Lung (tissue), 12 donors: Measurements from ENCODE around the gene ANKLE1. TPM values are rescaled to one million over a fixed set of nuclear protein-coding genes. Genes with fewer than 3 reads are reported as not detected.
A peak's percentile ranks its signal among the peaks of the same experiment; 100 is the strongest.

Experiments
- ATAC-seq: fragments of 200-7000 bp; cut with Tn5 transposase; one replicate; pipeline ENCODE4 v1.9.1; 2020; ENCODE audit warnings: moderate number of reproducible peaks; ENCODE audit not compliant: insufficient read depth, low FRiP score
- DNase-seq, 3 donors: peaks; one replicate each; pipeline ENCODE4 v3.0.0-alpha.2; 2013 to 2017
- H3K27ac ChIP-seq, 2 donors: one replicate each; pipeline ENCODE4 v1.5.1; 2013; ENCODE audit warnings: mild to moderate bottlenecking in 2 of 2, moderate library complexity in 2 of 2, control low read depth in 1 of 2, inconsistent platforms in 1 of 2, low read depth in 1 of 2, low read length in 1 of 2
- H3K27me3 ChIP-seq, 3 donors: one replicate each; pipeline ENCODE4 v1.5.1; 2013; ENCODE audit warnings: low read length in 2 of 3; ENCODE audit not compliant: control insufficient read depth in 3 of 3, insufficient read depth in 3 of 3
- H3K36me3 ChIP-seq, 4 donors: one replicate each; pipeline ENCODE4 v1.5.1; 2013; ENCODE audit warnings: low read length in 4 of 4, mild to moderate bottlenecking in 1 of 4, moderate library complexity in 1 of 4; ENCODE audit not compliant: control insufficient read depth in 4 of 4, insufficient read depth in 4 of 4
- H3K4me1 ChIP-seq, 5 donors: one replicate each; pipeline ENCODE4 v1.5.1; 2013; ENCODE audit warnings: low read length in 5 of 5, mild to moderate bottlenecking in 2 of 5, moderate library complexity in 1 of 5; ENCODE audit not compliant: control insufficient read depth in 5 of 5, insufficient read depth in 5 of 5
- H3K4me3 ChIP-seq: one replicate; pipeline ENCODE4 v1.5.1; 2013; ENCODE audit warnings: mild to moderate bottlenecking, control low read depth, moderate library complexity
- H3K9ac ChIP-seq, 2 donors: one replicate each; pipeline ENCODE4 v1.5.1; 2013; ENCODE audit warnings: low read length in 2 of 2, control low read depth in 1 of 2; ENCODE audit not compliant: insufficient read depth in 1 of 2
- H3K9me3 ChIP-seq, 4 donors: one replicate each; pipeline ENCODE4 v1.5.1; 2013; ENCODE audit warnings: low read length in 3 of 4, mild to moderate bottlenecking in 1 of 4, moderate library complexity in 1 of 4; ENCODE audit not compliant: control insufficient read depth in 4 of 4, insufficient read depth in 3 of 4
- CTCF ChIP-seq: IDR thresholded peaks from 2 replicates; pipeline ENCODE4 v1.5.1; 2012; ENCODE audit warnings: mild to moderate bottlenecking; ENCODE audit errors: control extremely low read depth, extremely low read depth
- WGBS, 2 donors: extraction: QIAGEN DNeasy Blood & Tissue Kit; methylation state at CpG; one replicate each; pipeline ENCODE4 v1.1.7; 2013; 5-methylcytosine and 5-hydroxymethylcytosine counted together
- polyA plus RNA-seq, 2 donors: library from polyadenylated mRNA; stranded (reverse); fragments of 200-250 nt; gene quantifications; one replicate each; pipeline ENCODE4 v1.2.1, GENCODE V29; 2013
- total RNA-seq, 2 donors: library from RNA; depleted of rRNA in 1 of 2; stranded (reverse); fragments of >200 nt in 1 of 2; gene quantifications; one replicate each; pipeline ENCODE4 v1.2.1, GENCODE V29; 2014 to 2021
- donor health status: control.
- donor health status: control.
- donor health status: Bipolar disorder and iron deficiency.
- donor health status: healthy.
- donor health status: DM: yes; HTN: yes; CAD: no.

ANKLE1 gene
- total and polyA plus RNA-seq, 4 donors: 0.43 to 1.6 (median 1.0) TPM

GRCh38 chr19:17311455-17312188 lies 29.9 kb downstream of the ANKLE1 start:
- Histone ChIP-seq H3K36me3 (peaks cover 11 to 31% (median 12%) of the 10 kb centered on the region in 4 donors), H3K9me3 (no peaks in the 10 kb centered on the region), H3K4me1 (peaks cover 0 to 10% (median 6%) of the 10 kb centered on the region in 5 donors), H3K4me3 (no peak overlapping the region), H3K27me3 (no peaks in the 10 kb centered on the region), H3K9ac (no peak overlapping the region), H3K27ac (peak overlapping the region in 1 of 2 donors; percentile 17)
- 72 to 80% methylated on average over 11 of the region's 11 CpGs for WGBS, 2 donors
- DNase-seq: no peak
- no peak for TF ChIP-seq CTCF
- ATAC-seq: no peak

- Histone ChIP-seq H3K27ac (peak overlapping the region in 1 of 2 donors; percentile 6), H3K36me3 (peaks cover 11 to 31% (median 12%) of the 10 kb centered on the region in 4 donors), H3K4me1 (peaks cover 0 to 8% (median 6%) of the 10 kb centered on the region in 5 donors), H3K9ac (no peak overlapping the region), H3K27me3 (no peaks in the 10 kb centered on the region), H3K4me3 (no peak overlapping the region), H3K9me3 (no peaks in the 10 kb centered on the region)
- ATAC-seq (no peak), DNase-seq (no peak)
- 79 to 94% methylated on average over 20 of the region's 20 CpGs for WGBS, 2 donors
- no peak for TF ChIP-seq CTCF
These were observed 30.8 kb downstream of the ANKLE1 start for GRCh38 chr19:17312189-17313113.

GRCh38 chr19:17314007-17314593 lies 32.4 kb downstream of the ANKLE1 start:
- Histone ChIP-seq H3K9me3 (no peaks in the 10 kb centered on the region), H3K27me3 (no peaks in the 10 kb centered on the region), H3K9ac (no peak overlapping the region), H3K27ac (no peak overlapping the region), H3K4me1 (peaks cover 0 to 8% (median 6%) of the 10 kb centered on the region in 5 donors), H3K4me3 (no peak overlapping the region), H3K36me3 (peaks cover 11 to 37% (median 12%) of the 10 kb centered on the region in 4 donors)
- WGBS, 2 donors: 94 to 97% methylated on average over 19 of the region's 19 CpGs
- no peak for DNase-seq
- TF ChIP-seq CTCF: no peak
- no peak for ATAC-seq
